Endodermal cell (in vitro differentiated cells): ENCODE data around the gene DEFB113. TPM values are rescaled to one million over a fixed set of nuclear protein-coding genes. Genes with fewer than 3 reads are reported as not detected.

Experiments used
- DNase-seq: peaks from one replicate; pipeline ENCODE4 v3.0.0-alpha.2; 2017
- H3K27ac ChIP-seq: 2 replicates; pipeline ENCODE4 v1.5.1; 2013; ENCODE audit warnings: mild to moderate bottlenecking, low read depth, low read length, moderate library complexity
- H3K27me3 ChIP-seq: 2 replicates; pipeline ENCODE4 v1.6.1; 2013; ENCODE audit warnings: mild to moderate bottlenecking, low read length, moderate library complexity; ENCODE audit not compliant: insufficient read depth, control insufficient read depth, poor library complexity, severe bottlenecking
- H3K36me3 ChIP-seq: 2 replicates; pipeline ENCODE4 v1.7.0; 2013; ENCODE audit warnings: mild to moderate bottlenecking, low read length, moderate library complexity; ENCODE audit not compliant: control insufficient read depth, insufficient read depth
- H3K4me1 ChIP-seq: one replicate; pipeline ENCODE4 v1.7.0; 2013; ENCODE audit warnings: low read length; ENCODE audit not compliant: control insufficient read depth, insufficient read depth
- H3K4me3 ChIP-seq: 2 replicates; pipeline ENCODE4 v1.5.1; 2013; ENCODE audit warnings: mild to moderate bottlenecking, low read length, moderate library complexity
- H3K9ac ChIP-seq: 2 replicates; pipeline ENCODE4 v1.6.1; 2013; ENCODE audit warnings: mild to moderate bottlenecking, low read length, moderate library complexity; ENCODE audit not compliant: poor library complexity, severe bottlenecking; ENCODE audit errors: extremely low read depth
- H3K9me3 ChIP-seq: 2 replicates; pipeline ENCODE4 v1.6.1; 2013; ENCODE audit warnings: mild to moderate bottlenecking, low read length, moderate library complexity; ENCODE audit not compliant: control insufficient read depth
- H3K27ac Mint-ChIP-seq: 2 replicates; pipeline ENCODE4 v1.8.0; 2020; ENCODE audit warnings: mixed read lengths
- H3K27me3 Mint-ChIP-seq: 2 replicates; pipeline ENCODE4 v1.8.0; 2021; ENCODE audit warnings: mild to moderate bottlenecking, mixed read lengths; ENCODE audit not compliant: insufficient read depth
- H3K36me3 Mint-ChIP-seq: 2 replicates; pipeline ENCODE4 v1.8.0; 2020; ENCODE audit warnings: low read depth, mixed read lengths
- H3K4me1 Mint-ChIP-seq: 2 replicates; pipeline ENCODE4 v1.8.0; 2020; ENCODE audit warnings: mixed read lengths
- H3K4me3 Mint-ChIP-seq: 2 replicates; pipeline ENCODE4 v1.8.0; 2020; ENCODE audit warnings: mild to moderate bottlenecking, moderate library complexity, mixed read lengths
- H3K9me3 Mint-ChIP-seq: 2 replicates; pipeline ENCODE4 v1.8.0; 2020; ENCODE audit warnings: mild to moderate bottlenecking, mixed read lengths
- CTCF ChIP-seq: fragments of 200-600 bp; sonication (generic); conservative IDR thresholded peaks from 2 replicates; pipeline ENCODE4 v1.5.0; 2021; ENCODE audit warnings: antibody characterized with exemption, mild to moderate bottlenecking
- WGBS, 2 experiments: methylation state at CpG; one replicate each; pipeline versions ENCODE4 v1.1.5 to v1.1.7; 2013; ENCODE audit warnings: missing lambda C conversion rate in 2 of 2, mixed read lengths in 1 of 2; ENCODE audit not compliant: insufficient coverage in 1 of 2, insufficient read length in 1 of 2; 5-methylcytosine and 5-hydroxymethylcytosine counted together
- total RNA-seq, 2 donors: library from RNA; stranded (reverse); fragmentation: NEBNext Ultra II Directional in 1 of 2; extraction: Animal tissue kit (Norgen Biotek cat#: 25700) in 1 of 2; gene quantifications; 2 replicates in 1 of 2; 3 replicates in 1 of 2; pipeline ENCODE4 v1.2.1, GENCODE V29; 2021

DEFB113 gene
- total RNA-seq, 2 donors from 2014 or later, result not detected

GRCh38 chr6:49979584-49979983 is 10.2 kb upstream of the DEFB113 start:
- H3K4me1 Mint-ChIP-seq, result no peaks in the 10 kb centered on the region
- no peaks in the 10 kb centered on the region for H3K36me3 ChIP-seq
- no peaks in the 10 kb centered on the region for H3K27me3 ChIP-seq
- H3K27ac Mint-ChIP-seq, result no peak overlapping the region
- H3K9me3 Mint-ChIP-seq, result no peaks in the 10 kb centered on the region
- no peak for TF ChIP-seq CTCF
- no peaks in the 10 kb centered on the region for H3K9me3 ChIP-seq
- H3K27me3 Mint-ChIP-seq, result no peaks in the 10 kb centered on the region
- H3K4me3 ChIP-seq, result no peak overlapping the region
- no peaks in the 10 kb centered on the region for H3K36me3 Mint-ChIP-seq
- no peak overlapping the region for H3K4me3 Mint-ChIP-seq
- H3K9ac ChIP-seq, result no peak overlapping the region
- no peaks in the 10 kb centered on the region for H3K4me1 ChIP-seq
- no peak overlapping the region for H3K27ac ChIP-seq
- 91% methylated on average over 4 of the region's 4 CpGs for WGBS, 2 experiments
- no peak for DNase-seq

GRCh38 chr6:49978332-49979226 is 9.2 kb upstream of the DEFB113 start:
- no peak for DNase-seq
- no peaks in the 10 kb centered on the region for H3K36me3 ChIP-seq
- Mint-ChIP-seq H3K36me3 (no peaks in the 10 kb centered on the region), H3K4me1 (no peaks in the 10 kb centered on the region), H3K27ac (no peak overlapping the region), H3K4me3 (no peak overlapping the region), H3K9me3 (no peaks in the 10 kb centered on the region), H3K27me3 (no peaks in the 10 kb centered on the region)
- H3K27me3 ChIP-seq, result no peaks in the 10 kb centered on the region
- no peaks in the 10 kb centered on the region for H3K9me3 ChIP-seq
- H3K9ac ChIP-seq, result no peak overlapping the region
- no peak overlapping the region for H3K4me3 ChIP-seq
- no peak for TF ChIP-seq CTCF
- no peak overlapping the region for H3K27ac ChIP-seq
- no peaks in the 10 kb centered on the region for H3K4me1 ChIP-seq
- 82% methylated on average over 2 of the region's 3 CpGs; no CpG with 5 or more reads in 1 of the 2 experiments for WGBS, 2 experiments

- DNase-seq, result no peak
- Histone ChIP-seq H3K9me3 (no peaks in the 10 kb centered on the region), H3K9ac (no peak overlapping the region), H3K27ac (no peak overlapping the region), H3K27me3 (no peaks in the 10 kb centered on the region), H3K4me3 (no peak overlapping the region), H3K4me1 (no peaks in the 10 kb centered on the region), H3K36me3 (no peaks in the 10 kb centered on the region)
- Mint-ChIP-seq H3K9me3 (no peaks in the 10 kb centered on the region), H3K36me3 (no peaks in the 10 kb centered on the region), H3K27me3 (no peaks in the 10 kb centered on the region), H3K4me3 (no peak overlapping the region), H3K4me1 (no peaks in the 10 kb centered on the region), H3K27ac (no peak overlapping the region)
- WGBS, 2 experiments, result 71% methylated on average over 2 of the region's 2 CpGs; no CpG with 5 or more reads in 1 of the 2 experiments
- TF ChIP-seq CTCF, result no peak
Measured at GRCh38 chr6:49966823-49967222, 2.6 kb downstream of the DEFB113 start.
